Body of pancreas (tissue), 4 donors: ENCODE results near the gene ARHGEF7. TPM values are rescaled to one million over a fixed set of nuclear protein-coding genes. Genes with fewer than 3 reads are reported as not detected.

Experiments used
- ATAC-seq: fragments of 150-250 bp; one replicate; pipeline ENCODE4 v1.9.1; 2016
- DNase-seq, 4 donors: peaks; one replicate each; pipeline ENCODE4 v3.0.0-alpha.2; 2019
- H3K27ac ChIP-seq, 4 donors: fragments of 200-600 bp; sonication (generic); 1 replicate in 3 of 4; 2 replicates in 1 of 4; pipeline versions ENCODE4 v1.5.1 to v1.6.1; 2016 to 2019; ENCODE audit warnings: mild to moderate bottlenecking in 1 of 4, mixed read lengths in 1 of 4, moderate library complexity in 1 of 4
- H3K27me3 ChIP-seq, 2 donors: fragments of 200-600 bp; sonication (generic); one replicate each; pipeline ENCODE4 v1.6.0; 2016; ENCODE audit warnings: mild to moderate bottlenecking in 1 of 2
- H3K36me3 ChIP-seq, 2 donors: fragments of 200-600 bp; sonication (generic); replicated peaks in 1 of 2; 2 replicates each; pipeline ENCODE4 v1.5.1; 2016; ENCODE audit warnings: low read depth in 2 of 2; ENCODE audit not compliant: insufficient read depth in 1 of 2
- H3K4me1 ChIP-seq: fragments of 200-600 bp; sonication (generic); one replicate; pipeline ENCODE4 v1.6.0; 2016
- H3K4me3 ChIP-seq, 2 donors: fragments of 200-600 bp; sonication (generic); 1 replicate in 1 of 2; 2 replicates in 1 of 2; pipeline ENCODE4 v1.5.1; 2016 to 2019
- H3K9me3 ChIP-seq, 3 donors: fragments of 200-600 bp; sonication (generic); 1 replicate in 2 of 3; 2 replicates in 1 of 3; pipeline ENCODE4 v1.5.1; 2016
- CTCF ChIP-seq, 7 experiments: fragments of 450-650 bp in 4 of 7; fragments of 200-600 bp in 3 of 7; sonication (generic) in 3 of 7; IDR thresholded peaks; one replicate each; pipeline ENCODE4 v1.5.1; 2016 to 2019; ENCODE audit warnings: antibody characterized with exemption in 7 of 7
- POLR2A ChIP-seq, 3 donors: fragments of 450-650 bp; IDR thresholded peaks; one replicate each; pipeline ENCODE4 v1.6.1; 2016; ENCODE audit warnings: antibody characterized with exemption in 3 of 3, mild to moderate bottlenecking in 2 of 3
- WGBS, 2 donors: methylation state at CpG; one replicate each; pipeline ENCODE4 v1.1.5; 2017; 5-methylcytosine and 5-hydroxymethylcytosine counted together
- intact Hi-C: fragments of 100-400 bp; cut with DNase I; formaldehyde crosslinking; loops from one replicate; pipeline ENCODE4 v1.15.1; 2023
- total RNA-seq, 2 donors: library from RNA; depleted of rRNA; stranded (reverse); fragments of >200 nt; gene quantifications; one replicate each; pipeline ENCODE4 v1.1.0, GENCODE V29; 2016

The ARHGEF7 gene
- total RNA-seq, 2 donors from 2014 or later = 27.5 to 81.4 TPM

- H3K27ac ChIP-seq = no peak overlapping the region
- ATAC-seq (no peak), DNase-seq (no peak)
- no peak for TF ChIP-seq CTCF (IDR thresholded peaks at IDR 0.05)
- TF ChIP-seq POLR2A (IDR thresholded peaks at IDR 0.05) = no peak
- H3K27me3 ChIP-seq = no peaks in the 10 kb centered on the region
- intact Hi-C loops = no loop called here
- 85 to 92% methylated on average over 15 to 16 of the region's 16 CpGs for whole genome bisulfite sequencing, 2 donors
- no peaks in the 10 kb centered on the region for H3K9me3 ChIP-seq
- H3K4me1 ChIP-seq = no peaks in the 10 kb centered on the region
- no peak overlapping the region for H3K4me3 ChIP-seq
- no peaks in the 10 kb centered on the region for H3K36me3 ChIP-seq
Observed at GRCh38 chr13:111241006-111241755, 126.1 kb downstream of the ARHGEF7 start.

GRCh38 chr13:111241862-111242261, 126.8 kb downstream of the ARHGEF7 start:
- intact Hi-C loops = no loop called here

GRCh38 chr13:111242585-111242984, 127.5 kb downstream of the ARHGEF7 start:
- no peaks in the 10 kb centered on the region for H3K36me3 ChIP-seq
- ATAC-seq (no peak), DNase-seq (no peak)
- intact Hi-C loops = no loop called here
- H3K4me3 ChIP-seq = no peak overlapping the region
- peaks cover 6% of the 10 kb centered on the region for H3K4me1 ChIP-seq
- H3K27me3 ChIP-seq = no peaks in the 10 kb centered on the region
- 90 to 97% methylated on average over 8 of the region's 8 CpGs for WGBS, 2 donors
- TF ChIP-seq CTCF (IDR thresholded peaks at IDR 0.05) (no peak), POLR2A (IDR thresholded peaks at IDR 0.05) (no peak)
- no peaks in the 10 kb centered on the region for H3K9me3 ChIP-seq
- H3K27ac ChIP-seq = no peak overlapping the region

More at GRCh38 chr13:111241862-111242261, 126.8 kb downstream of the ARHGEF7 start:
- Histone ChIP-seq H3K4me3 (no peak overlapping the region), H3K4me1 (no peaks in the 10 kb centered on the region), H3K27me3 (no peaks in the 10 kb centered on the region), H3K27ac (no peak overlapping the region), H3K36me3 (no peaks in the 10 kb centered on the region), H3K9me3 (no peaks in the 10 kb centered on the region)
- no peak for TF ChIP-seq POLR2A (IDR thresholded peaks at IDR 0.05)
- no peak for TF ChIP-seq CTCF (IDR thresholded peaks at IDR 0.05)
- 89 to 90% methylated on average over 11 of the region's 11 CpGs for WGBS, 2 donors
- DNase-seq = no peak
- ATAC-seq = no peak

- no peak for DNase-seq
Observed at GRCh38 chr13:111243981-111244380, 128.9 kb downstream of the ARHGEF7 start.

More at GRCh38 chr13:111243981-111244380, 128.9 kb downstream of the ARHGEF7 start:
- Histone ChIP-seq H3K4me3 (no peak overlapping the region), H3K36me3 (no peaks in the 10 kb centered on the region), H3K9me3 (no peaks in the 10 kb centered on the region), H3K4me1 (peaks cover 19% of the 10 kb centered on the region), H3K27ac (no peak overlapping the region), H3K27me3 (no peaks in the 10 kb centered on the region)
- intact Hi-C loops = no loop called here
- no peak for TF ChIP-seq POLR2A (IDR thresholded peaks at IDR 0.05)
- TF ChIP-seq CTCF (IDR thresholded peaks at IDR 0.05) = no peak
- ATAC-seq = no peak
- 82 to 93% methylated on average over 1 of the region's 1 CpG for WGBS, 2 donors
